NCI-H2029 (cell line): ENCODE measurements around the gene BANF2.
"Not testable (repeated sequence)": the region's sequence is repeated elsewhere in the genome, so short reads cannot be mapped to it uniquely, and the experiment has no call there.

Experiments used
- DNase-seq: peaks from one replicate; lab custom pipeline; 2025; lab: John Stamatoyannopoulos, UW

BANF2 gene

DNA sequence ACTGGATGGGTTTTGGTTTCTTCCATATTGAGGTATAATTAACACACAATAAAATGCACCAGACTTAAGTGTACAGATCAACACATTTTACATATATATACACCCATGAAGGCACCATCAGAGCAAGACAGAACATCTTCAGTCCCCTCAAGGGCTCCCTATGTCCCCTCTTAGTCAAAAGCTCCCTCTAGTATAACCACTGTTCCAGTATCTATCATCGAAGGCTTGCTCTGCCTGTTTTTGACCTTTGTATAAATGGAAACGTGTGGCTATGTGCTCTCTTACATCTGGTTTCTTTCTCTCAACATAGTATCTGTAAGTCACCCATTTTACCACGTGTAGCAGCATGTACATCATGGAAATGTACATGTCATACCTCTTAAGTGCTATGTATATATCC lies 66.5 kb downstream of the BANF2 start:
- DNase-seq, result no peak

DNA sequence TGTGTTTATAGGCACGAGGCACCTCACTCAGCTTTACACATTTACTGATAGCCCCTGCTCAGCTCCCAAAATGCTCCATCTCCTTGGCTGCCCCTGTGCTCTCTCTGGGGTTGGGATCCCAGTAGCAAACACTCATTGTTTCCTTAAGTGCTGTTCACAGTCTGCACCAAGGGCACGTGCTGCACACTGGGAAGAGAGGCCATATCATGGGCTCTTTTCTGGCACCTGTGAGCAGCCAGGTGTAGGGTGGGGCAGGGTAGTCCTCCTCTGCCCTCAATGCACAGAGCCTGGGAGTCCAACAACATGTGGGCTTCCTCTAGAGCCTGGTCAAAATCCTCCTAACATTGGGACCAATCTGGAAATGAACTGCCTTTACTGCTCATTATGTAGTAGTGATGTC lies 67.9 kb downstream of the BANF2 start:
- peak; percentile 64 for DNase-seq

DNA sequence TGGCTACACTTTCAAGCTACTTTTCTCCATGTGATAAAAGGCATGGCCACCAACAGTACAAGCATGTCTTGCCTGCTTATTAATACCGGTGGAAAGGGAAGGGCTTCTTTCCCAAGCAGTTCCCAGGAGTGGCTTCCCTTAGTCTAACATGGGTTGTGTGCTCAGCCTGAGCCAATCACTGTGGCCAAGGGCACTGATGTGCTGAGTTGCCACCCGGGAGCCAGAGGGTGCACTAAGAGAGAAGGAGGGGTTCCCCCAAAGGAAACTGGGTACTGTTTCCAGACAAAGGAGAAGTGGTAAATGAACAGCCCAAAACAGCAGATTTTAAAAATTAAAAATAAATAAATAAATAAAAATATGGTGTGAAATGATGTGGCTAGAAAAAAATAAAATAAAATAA lies 68.5 kb downstream of the BANF2 start:
- DNase-seq, result no peak

DNA sequence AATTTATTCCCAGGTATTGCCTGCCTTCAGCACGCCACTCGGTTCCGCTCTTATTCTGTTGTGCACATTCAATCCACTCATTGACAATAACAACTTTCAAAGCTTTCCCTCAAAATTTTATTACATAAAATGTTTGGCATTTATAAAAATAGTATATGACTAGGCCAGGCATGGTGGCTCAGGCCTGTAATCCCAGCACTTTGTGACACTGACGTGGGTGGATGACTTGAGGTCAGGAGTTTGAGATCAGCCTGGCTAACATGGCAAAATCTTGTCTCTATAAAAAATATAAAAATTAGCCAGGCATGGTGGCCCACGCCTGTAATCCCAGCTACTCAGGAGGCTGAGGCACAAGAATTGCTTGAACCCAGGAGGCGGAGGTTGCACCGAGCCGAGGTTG lies 70.0 kb downstream of the BANF2 start:
- DNase-seq, result not testable (repeated sequence)

DNA sequence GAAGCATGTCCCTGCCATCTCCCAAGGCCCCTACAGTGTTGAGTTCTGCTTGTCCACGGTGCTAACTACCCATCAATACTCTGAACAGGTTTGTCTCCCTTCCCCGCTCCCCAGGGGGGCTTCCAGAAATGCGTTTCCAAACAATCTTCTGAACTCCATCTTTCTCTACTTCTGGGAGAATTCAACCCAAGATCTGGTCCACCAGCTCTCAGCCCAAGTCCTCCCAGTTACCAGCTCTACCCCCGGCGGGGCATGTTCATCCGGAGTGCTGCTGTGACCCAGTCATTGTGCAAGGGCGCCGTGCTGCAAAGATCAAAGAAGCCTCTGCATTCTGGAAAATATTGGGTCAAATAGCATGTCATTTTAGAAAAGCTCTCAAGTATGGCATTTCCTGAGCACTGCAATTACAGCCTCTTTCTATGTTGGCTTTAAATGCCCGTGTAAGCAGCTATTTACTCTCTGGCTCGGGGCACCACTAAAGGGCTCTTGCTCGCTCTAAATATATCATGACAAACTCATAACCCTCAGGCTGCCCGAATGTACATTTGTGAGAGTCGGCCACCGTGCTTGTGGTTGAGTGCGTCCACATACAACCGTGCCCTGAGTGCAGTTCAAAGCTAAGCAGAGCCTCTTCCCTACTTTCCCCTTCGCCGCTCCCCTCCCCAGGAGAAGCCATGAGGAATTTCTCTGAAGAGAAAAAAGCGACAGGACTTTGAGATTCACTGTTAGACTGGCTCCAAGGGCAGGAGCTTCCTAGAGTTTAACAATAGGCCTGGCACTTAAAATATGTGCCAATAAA lies 71.6 kb downstream of the BANF2 start:
- DNase-seq, result no peak

DNA sequence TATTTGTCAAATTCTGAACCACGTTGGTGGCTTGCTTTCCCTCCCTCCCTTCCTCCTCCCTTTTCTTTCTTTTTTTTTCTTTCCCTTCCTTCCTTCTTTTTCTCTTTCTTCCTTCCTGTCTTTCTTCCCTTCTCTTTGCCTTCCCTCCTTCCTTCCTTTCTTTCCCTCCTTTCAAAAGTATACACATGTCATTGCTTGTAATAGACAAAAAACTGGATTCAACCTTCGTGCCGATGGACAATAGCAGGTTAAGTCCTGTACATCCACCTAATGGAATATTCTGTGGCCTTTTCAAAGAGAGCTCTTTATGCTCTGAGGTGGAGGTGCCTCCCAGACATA lies 72.2 kb downstream of the BANF2 start:
- no peak for DNase-seq

DNA sequence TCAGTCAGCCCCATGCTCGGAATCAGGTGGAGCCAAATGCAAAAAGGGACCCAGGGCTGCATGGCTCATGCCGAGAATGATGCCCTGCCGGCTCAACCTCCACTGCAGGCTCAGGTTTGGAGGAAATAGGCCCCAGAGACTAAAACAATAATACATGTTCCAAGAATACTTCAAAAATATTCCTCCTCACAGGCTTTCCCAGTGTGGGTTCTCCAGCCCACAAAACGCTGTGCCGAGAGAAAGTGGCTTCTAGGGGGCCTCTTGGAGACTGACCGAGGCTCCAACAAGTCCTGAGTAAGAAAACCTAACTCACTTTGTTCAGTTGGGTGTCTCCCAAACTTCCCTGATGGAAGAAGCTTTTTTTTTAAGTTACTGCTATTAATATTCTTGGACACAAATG lies 73.9 kb downstream of the BANF2 start:
- no peak for DNase-seq

DNA sequence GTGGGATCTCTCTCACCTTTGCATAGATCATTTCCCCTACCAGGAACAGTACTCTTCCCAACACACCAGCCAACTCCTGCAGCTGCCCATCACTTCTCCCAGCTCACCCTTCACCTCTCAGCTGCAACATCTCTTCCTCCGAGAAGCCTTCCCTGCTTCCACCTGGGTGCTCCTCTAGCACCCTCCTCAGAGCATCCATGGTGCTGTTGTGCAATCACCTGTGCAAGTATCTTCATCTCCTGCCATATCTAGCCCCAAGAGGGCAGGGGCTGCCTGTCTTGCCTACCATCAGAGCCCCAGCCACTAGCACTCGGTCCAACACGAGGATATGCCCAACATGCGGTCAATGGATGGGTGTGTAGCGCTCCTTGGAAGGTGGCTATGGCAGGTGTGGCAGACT lies 75.8 kb downstream of the BANF2 start:
- DNase-seq, result no peak

DNA sequence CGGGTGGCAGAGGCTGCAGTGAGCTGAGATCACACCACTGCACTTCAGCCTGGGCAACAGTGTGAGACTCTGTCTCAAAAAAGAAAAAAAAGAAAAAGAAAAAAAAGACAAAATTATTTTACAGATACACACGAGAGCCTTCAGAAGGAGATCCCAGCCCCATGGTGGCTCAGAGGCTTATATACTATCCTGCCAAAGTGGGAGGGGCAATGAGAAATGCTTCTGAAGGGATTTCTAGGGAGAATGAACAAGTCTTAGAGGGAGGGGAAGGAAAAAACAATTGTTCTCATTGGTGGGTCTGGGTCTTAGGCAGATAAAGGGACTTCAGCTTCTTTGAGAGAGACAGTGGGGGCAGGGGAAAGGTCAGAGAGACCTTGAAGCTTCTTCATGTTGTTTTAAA lies 76.8 kb downstream of the BANF2 start:
- no peak for DNase-seq

DNA sequence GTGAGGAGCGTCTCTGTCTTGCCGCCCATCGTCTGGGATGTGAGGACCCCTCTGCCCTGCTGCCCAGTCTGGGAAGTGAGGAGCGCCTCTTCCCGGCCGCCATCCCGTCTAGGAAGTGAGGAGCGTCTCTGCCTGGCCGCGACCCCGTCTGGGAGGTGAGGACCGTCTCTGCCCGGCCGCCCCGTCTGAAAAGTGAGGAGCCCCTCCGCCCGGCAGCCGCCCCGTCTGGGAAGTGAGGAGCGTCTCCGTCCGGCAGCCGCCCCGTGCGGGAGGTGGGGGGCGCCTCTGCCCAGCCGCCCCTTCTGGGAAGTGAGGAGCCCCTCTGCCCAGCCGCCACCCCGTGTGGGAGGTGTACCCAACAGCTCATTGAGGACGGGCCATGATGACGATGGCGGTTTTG lies 79.2 kb downstream of the BANF2 start:
- not testable (repeated sequence) for DNase-seq

DNA sequence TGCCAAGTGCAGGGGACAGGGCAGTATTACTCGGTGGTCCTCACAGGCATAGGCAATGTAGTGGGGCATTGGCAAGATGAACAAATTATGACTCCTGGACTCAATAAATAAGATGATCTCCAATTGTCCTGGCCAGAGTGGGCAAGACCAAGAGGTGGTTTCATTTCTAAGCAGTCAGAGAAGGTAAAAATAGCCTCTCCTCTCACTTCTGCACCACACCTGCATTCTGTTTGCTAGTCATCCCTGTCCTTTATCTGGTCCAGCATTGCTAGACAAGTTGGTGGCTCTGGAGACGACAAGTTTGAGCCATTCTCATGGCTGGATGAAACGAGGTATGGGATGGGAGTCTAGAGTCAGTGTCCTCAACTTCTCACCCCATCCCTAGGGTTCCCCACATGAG lies 83.0 kb downstream of the BANF2 start:
- no peak for DNase-seq

DNA sequence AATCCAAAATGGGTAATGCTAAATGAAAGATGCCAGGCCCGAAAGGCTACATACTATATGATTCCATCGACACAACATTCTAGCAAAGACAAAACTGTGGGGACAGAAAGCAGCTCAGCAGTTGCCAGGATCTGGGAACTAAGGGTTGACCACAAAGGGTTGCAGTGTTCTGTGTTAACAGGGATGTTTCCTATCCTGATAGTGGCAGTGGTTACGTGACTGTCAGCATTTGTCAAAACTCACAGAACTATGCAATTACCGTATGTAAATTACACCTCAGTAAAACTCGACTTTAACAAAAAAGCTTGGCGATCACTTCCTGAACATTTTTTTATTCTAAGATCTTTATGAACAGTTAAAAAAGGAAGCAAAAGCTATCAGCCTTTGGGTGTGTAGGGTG lies 83.9 kb downstream of the BANF2 start:
- no peak for DNase-seq

DNA sequence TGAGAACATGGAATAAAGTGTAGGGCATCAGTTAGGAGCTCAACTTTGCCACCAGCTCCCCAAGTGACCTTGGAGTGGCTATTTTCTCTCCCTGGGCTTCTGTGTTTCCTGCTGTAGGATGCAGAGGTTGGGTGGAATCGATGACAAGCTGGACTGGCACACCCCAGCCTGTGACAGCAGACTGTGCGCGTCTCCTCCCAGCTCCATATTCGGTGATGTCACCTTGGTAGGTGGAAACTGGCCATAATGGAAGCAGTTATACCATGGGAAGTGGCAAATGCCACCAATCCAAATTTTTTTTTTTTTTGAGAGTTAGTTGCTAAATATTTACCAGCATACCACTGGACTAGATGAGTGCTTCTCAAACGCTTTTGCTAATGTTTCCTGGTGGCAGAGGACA lies 85.2 kb downstream of the BANF2 start:
- DNase-seq, result peak; percentile 48
